Measurements from ENCODE around the gene KLHL41. TPM values are rescaled to one million over a fixed set of nuclear protein-coding genes. Genes with fewer than 3 reads are reported as not detected.

KLHL41 gene
- 1 to 10 TPM in 1 of 2 donors, under 1 TPM in 1; 0.60 to 1.1 TPM for total RNA-seq
- long read RNA-seq, donor 1 = 0 reads
- long read RNA-seq, donor 2 = 0 reads

DNA sequence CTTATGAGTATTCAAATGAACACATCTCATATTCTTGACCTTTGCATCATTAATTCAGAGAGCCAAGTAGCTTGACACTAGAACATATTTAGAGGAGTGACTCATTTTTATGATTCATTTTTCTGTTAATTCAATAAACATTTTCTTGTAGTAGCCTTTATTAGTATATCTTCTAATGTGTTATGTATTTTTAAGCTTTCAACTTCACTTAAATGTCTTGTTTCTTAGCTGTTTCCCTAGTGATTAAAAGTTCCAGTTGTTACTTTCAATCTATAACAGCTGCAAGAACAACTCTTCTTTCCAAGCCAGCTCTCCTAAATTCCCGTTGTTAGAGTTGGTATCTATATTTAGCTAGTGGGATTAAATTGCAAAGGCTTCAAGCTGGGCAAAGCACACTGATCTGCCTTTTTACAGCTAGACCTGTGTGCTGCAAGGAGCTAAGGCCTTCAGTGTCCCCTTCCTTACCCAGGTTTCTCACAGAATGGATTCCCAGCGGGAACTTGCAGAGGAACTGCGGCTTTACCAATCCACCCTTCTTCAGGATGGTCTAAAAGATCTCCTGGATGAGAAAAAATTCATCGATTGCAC, at the start of gene KLHL41:
Gene KLHL41 (plus strand): TSS at position 405 of the 588 bp plus-strand sequence. CDS start 77 bp downstream, at position 482.
- intact Hi-C loops (cut with DNase I) = no loop called here
- DNase-seq (ENCODE audit: low spot score) = no peak

DNA sequence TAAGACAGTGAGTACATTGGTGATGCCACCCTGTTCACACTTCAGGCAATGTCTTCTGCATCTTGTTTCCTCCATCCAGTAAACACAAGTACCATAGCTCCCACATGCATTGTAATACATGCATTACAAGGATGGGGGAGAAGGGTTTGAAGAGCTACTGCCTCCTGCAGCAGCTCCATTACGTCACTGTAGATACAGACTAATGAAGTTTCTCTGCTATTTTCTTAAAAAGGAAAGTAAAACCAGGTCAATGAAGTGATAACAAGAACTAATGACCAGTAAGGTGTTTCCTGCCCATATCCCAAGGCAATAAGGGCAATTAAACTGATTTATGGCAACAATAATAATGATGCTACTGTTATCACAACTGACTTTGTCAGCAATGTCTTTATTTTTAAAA, 48.4 kb upstream of the KLHL41 start:
- intact Hi-C loops (cut with DNase I) = no loop called here

DNA sequence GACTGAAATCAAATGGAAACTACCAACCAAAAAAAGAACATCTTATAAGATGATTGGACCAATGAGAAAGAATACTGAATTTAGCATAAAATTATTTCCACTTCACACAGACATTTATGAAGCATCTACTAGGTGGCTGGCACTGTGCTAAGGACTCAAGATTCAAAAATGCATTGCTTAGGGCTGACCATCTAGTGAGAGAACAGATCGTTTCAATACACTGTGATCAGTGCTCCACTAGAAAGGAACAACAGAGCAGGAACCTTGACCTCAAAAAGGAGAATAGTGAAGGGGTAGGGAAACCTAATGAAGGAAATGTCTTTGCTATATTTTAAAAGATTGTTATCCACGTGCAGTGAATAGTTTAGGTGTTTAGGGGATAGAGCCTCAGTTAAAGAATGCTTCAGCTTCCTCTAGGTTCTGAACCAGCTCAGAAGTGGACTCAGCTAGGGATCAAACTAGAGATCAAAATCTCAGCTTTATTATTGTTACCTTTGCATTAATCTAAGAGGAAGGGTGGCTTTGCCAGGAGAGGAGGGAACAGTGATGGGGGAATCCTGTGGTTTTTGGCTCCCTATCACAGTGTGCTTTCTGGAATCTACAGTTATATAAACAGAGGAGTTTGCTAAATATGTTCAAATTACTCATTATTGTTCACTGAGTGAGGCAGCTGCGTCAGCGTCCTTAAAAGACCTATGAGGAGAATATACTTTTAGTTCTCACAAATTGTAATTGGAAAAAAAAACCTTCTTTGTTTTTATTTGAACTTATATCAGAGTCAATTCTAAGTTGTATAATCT, 46.4 kb upstream of the KLHL41 start:
- no peak for DNase-seq (ENCODE audit: low spot score)
- intact Hi-C loops (cut with DNase I) = no loop called here

More for the DNA sequence above, 48.4 kb upstream of the KLHL41 start:
- no peak for DNase-seq (ENCODE audit: low spot score)

DNA sequence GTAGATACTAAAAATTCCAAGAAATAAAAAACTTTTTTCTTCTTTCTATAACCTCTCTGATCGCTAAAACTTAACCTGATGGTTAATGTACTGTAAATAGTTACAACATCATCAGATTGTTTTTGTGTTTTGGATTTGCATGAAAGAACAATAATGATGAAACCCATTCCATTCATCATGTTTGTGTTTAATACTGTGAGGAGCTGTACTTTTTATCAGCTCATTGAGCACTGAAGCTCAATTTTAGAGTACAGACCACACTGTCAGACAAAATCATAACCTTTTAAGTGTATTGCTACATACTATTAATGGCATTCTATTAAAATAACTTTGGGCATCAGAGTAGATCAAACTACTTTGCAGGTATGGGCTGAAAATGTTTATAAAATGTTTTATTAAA, 45.0 kb upstream of the KLHL41 start:
- no peak for DNase-seq (ENCODE audit: low spot score)
- intact Hi-C loops (cut with DNase I) = no loop called here

DNA sequence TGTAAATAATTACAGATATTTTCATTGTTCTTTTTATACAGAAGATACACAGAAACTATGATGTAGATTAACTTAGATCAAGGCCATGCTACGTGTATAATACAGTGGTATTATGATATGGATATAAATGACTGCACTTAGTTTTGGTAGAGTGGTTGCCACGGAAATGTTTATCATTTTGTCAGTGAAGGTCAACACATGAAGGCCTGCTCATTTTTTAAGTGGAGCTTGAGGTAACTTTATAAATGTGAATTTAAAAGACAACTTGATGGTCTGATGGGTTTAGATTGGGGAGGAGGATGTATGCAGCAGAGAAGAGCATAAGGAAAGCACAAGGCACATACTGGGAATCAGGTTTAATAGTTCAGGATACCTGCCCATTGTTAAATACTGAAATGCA, 44.6 kb upstream of the KLHL41 start:
- DNase-seq (ENCODE audit: low spot score) = no peak
- intact Hi-C loops (cut with DNase I) = no loop called here

DNA sequence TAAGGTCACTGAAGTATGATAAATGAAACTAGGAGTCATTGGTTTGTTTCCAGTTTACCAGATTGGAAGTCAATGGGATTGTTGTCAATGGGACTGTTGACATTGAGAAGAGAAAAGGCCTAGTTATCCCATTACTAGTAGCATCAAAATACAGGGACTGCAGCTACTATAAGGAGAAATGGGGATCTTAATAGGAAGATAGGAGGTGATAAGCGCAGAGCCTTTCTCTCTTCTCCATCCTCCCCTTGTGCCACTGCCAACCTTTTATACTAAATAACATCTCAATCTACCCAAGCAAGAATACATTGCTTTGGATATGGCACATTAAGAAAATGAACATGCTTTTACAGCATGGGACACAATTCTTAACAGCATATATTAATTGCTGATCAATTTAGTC, 40.7 kb upstream of the KLHL41 start:
- no peak for DNase-seq (ENCODE audit: low spot score)
- intact Hi-C loops (cut with DNase I) = no loop called here

DNA sequence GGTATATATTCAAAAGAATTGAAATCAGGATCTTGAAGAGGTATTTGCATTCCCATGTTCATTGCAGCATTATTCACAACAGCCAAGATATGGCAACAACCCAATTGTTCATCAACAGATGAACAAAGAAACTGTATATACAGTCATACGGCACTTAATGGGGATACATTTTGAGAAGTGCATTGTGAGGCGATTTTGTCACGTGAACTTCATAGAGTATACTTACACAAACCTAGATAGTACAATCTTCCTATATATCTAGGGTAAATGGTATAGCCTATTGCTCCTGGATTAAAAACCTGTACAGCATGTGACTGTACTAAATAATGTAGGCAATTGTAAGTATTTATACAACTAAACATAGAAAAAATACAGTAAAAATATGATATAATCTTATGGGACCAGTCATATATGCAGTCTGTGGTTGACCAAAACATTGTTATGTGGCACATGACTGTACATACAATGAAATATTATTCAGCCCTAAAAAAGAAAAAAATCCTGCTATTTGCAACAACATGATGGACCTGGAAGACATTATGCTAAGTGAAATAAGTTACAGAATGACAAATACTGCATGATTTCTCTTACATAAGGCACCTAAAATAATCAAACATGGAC, 39.4 kb upstream of the KLHL41 start:
- intact Hi-C loops (cut with DNase I) = loop anchor here in 1 of 2 donors (5.0 kb wide), 1 partner anchor 1797 kb away; no protein-coding TSS in a partner anchor

DNA sequence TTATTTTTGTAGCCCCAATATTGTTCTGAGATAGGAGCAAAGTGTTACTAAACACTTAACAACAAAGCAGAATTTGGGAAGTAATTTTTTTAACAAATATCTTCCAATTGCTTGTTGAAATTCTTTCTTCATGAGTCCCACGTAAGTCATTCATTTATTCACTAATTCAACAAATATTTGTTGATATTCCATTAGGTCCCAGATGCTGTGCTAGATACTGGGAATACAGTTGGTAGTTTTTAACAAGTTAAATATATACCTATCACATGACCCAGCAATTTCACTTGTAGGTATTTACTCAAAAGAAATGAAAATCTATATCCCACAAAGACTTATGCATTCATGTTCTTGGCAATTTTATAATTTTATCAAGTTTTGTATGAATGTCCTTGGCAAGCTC, 37.3 kb upstream of the KLHL41 start:
- DNase-seq (ENCODE audit: low spot score) = no peak
- intact Hi-C loops (cut with DNase I) = loop anchor here in 1 of 2 donors (5.0 kb wide), 1 partner anchor 1795 kb away; no protein-coding TSS in a partner anchor

More for the DNA sequence above, 39.4 kb upstream of the KLHL41 start:
- no peak for DNase-seq (ENCODE audit: low spot score)

DNA sequence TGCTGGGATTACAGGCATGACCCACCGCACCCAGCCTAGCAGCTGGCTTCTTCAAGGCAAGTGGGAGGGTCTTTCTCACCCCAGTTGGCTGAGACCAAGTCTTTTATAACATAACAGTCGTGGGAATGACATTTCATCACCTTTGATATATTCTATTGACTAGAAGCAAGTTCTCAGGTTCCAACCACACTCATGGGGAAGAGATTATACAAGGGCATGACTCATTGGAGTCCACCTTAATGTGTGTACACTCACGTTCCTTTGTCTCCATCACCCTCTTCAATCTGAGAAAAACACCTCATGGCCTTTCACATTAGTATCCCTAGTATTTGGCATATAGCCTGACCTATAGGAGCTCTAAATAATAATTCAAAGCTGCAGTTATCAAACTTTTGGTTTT, 33.0 kb upstream of the KLHL41 start:
- DNase-seq (ENCODE audit: low spot score) = no peak
- intact Hi-C loops (cut with DNase I) = no loop called here

DNA sequence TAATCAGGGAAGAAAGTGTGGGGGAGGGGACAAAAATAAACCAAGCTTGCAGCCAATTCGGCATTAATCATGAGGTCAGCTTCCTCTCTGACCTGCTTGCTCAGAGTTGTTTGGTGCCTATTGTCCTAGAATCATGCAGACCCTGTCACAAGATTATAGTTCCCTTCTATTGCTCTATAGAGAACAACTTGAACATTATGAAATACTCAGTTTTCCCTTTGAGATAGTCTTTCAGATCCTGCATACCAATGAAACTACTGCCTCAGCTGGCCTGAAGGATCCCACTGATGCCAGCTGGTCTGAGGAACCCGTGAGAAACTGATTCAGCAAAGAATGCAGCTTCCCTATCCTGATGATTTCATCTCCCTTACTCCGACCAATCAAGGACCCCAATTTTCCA, 31.2 kb upstream of the KLHL41 start:
- DNase-seq (ENCODE audit: low spot score) = no peak
- intact Hi-C loops (cut with DNase I) = no loop called here

DNA sequence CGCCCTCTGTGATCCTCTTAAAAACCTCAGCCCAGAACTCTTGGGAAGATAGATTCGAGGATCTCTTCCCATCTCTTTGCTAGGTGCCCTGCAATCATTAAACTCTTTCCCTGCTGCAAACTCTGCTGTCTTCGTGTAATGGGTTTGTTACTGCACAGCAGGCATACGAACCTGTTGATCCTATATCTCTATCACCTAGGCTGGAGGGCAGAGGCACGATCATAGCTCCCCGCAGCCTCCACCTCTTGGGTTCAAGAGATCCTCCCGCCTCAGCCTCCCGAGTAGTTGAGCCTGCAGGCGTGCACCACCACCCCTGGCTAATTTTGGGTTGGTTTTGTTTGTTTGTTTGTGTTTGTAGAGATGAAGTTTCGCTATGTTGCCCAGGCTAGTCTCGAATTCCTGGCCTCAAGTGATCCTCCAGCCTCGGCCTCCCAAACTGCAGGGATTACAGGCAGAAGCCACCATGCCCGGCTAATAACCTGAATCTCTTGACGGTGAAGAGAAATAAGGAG, 30.7 kb upstream of the KLHL41 start:
- intact Hi-C loops (cut with DNase I) = no loop called here
- no peak for DNase-seq (ENCODE audit: low spot score)

DNA sequence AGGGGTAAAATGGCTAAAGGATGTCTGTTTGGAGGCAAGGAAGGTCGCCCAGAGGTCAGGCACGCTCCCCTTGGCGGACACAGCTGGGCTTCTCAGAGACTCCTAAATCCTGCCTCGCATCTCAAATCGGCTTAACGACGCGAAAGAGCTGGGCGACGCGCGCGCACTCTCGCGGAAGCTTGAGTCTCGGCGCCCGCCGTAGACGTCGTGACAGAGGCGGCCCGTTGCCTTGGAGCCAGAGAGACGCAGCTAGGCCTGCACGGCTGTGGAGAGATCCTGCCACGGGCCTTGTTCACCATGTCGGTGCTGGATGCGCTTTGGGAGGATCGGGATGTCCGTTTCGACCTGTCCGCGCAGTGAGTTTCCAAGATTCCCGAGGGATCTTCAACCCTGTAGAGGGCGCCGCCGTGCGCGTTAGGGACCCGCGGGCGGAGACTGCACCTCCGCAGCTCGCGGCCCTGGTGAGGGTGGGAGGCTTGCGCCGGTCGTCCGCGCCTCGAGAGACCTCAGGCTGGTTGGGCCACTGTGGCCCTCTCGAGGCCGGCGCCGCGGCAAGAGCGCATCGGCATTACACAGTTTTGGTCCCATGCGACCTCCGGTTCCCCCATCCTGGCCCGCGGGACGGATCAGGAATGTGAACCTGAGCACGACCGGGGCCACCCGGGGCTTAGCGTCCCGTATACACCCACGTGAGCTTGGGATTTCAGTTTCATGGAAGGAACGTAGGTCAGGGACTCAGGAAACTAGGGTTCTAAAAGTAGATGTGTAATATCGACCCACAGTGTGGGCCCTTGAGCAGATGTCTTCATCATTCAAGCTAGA, 30.0 kb upstream of the KLHL41 start, which contains the start of gene BBS5:
Gene BBS5 (plus strand): TSS at position 238 of the 822 bp plus-strand sequence. CDS start 60 bp downstream, at position 298.
- DNase-seq (ENCODE audit: low spot score) = peak; percentile 96
- intact Hi-C loops (cut with DNase I) = no loop called here

DNA sequence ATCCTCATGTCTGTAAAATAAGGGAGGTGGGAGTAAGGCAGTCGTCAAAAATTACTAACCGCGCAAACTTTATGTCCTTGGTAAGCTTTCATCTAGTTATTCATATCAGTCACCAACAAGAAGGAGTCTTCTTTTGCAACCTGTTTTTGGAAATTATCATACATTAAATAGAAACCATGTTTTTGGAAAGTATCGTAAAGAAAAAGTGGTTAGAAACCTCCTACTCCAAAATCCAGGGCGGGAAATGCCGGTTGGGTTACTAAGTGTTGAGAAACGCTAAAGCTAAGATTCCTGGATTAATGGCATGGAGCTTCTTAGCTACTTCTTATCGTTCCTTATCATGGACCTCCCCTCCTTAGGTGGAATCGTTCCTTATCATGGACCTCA, 29.4 kb upstream of the KLHL41 start:
- intact Hi-C loops (cut with DNase I) = no loop called here
- no peak for DNase-seq (ENCODE audit: low spot score)

DNA sequence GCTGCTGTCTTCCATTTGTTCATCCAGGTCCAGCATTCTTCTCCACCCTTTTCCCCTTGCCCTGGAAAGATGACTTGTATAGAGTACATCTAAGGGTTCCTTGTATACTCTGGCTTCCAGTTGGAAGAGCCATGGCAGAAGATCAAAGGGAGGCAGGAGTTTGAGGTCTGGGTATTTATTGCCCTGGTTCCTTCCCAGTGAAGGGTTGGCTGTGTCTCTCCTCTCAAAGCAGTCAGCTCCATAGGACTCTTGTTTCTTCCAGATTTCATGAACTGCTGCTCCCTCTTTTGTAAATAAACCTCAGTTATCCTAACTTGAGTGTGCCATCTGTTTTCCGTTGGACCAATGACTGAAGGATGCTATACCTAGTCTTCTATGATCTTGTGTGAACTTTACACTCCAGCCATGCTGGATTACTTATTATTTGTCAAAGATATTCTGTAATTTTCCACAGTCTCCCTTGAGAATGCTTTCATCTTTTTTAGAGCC, 23.8 kb upstream of the KLHL41 start:
- intact Hi-C loops (cut with DNase I) = no loop called here
- DNase-seq (ENCODE audit: low spot score) = no peak

DNA sequence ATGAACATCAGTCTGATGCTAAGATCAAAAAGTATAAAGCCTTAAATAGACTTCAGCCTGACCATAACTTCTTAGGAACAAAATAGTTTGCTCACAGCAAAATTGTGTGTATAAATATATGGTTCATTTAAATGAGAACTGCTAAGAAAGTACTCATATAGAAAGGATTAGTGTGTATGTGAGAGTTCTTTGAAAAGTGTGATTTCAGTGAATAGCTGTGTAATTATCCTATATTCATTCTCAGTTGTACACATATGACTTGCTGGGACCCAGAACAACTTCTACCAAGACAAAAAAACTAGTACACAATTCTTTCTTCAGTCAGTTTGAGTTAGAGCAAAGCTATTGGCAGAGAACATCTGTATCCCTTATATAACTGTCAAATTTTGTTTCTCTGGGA, 23.0 kb upstream of the KLHL41 start:
- DNase-seq (ENCODE audit: low spot score) = no peak
- intact Hi-C loops (cut with DNase I) = no loop called here

DNA sequence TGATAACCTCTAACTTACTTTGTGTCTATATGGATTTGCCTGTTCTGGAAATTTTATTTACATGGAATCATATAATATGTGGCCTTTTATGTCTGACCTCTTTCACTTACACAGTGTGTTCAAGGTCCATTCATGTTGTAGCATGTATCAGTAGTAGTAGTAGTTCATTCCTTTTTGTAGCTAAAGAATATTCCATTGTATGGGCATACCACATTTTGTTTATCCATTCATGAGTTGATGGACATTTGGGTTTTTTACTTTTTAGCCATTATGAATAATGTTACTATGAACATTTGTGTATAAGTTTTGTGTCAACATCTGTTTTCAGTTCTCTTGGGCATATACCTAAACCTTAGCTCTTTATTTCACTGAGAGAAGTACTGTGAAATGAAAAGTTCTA, 18.7 kb upstream of the KLHL41 start:
- DNase-seq (ENCODE audit: low spot score) = no peak
- intact Hi-C loops (cut with DNase I) = no loop called here

DNA sequence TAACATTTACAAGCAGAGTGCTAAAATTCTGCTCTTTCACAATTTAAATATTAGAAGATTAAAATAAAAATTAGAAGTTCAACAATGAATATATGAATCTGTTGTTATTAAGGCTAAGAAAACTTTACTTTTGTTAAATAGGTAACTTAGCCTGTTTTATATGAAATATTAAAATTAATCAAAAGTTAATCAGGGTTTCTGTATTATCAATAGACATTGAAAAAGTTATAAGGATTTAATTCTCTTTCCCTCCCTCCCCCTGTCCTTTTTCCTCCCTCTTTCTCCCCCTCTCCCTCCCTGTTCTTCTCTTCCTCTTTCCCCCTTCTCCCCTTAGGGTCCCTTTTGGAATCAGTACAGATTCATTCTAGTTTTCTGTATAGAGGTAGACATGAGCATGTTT, 18.1 kb upstream of the KLHL41 start:
- intact Hi-C loops (cut with DNase I) = no loop called here
- DNase-seq (ENCODE audit: low spot score) = no peak

DNA sequence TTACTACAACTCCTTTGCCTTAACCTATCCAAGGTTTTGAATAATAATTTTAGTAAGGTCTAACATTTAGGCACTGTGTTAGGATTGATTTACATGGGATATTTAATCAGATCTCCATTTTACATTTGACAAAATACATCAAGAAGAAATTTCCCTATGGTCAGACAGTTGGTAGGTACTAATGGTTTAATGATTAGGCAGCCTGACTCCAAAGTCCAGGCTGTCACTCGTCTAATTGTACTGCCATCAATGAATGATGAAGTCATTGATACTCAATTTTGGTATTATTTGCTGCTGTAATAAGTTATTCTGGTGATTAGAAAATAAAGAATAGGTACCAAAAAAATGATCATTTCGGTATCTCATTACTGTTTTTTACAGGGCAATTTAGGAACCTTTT, 16.1 kb upstream of the KLHL41 start:
- intact Hi-C loops (cut with DNase I) = no loop called here
- no peak for DNase-seq (ENCODE audit: low spot score)

DNA sequence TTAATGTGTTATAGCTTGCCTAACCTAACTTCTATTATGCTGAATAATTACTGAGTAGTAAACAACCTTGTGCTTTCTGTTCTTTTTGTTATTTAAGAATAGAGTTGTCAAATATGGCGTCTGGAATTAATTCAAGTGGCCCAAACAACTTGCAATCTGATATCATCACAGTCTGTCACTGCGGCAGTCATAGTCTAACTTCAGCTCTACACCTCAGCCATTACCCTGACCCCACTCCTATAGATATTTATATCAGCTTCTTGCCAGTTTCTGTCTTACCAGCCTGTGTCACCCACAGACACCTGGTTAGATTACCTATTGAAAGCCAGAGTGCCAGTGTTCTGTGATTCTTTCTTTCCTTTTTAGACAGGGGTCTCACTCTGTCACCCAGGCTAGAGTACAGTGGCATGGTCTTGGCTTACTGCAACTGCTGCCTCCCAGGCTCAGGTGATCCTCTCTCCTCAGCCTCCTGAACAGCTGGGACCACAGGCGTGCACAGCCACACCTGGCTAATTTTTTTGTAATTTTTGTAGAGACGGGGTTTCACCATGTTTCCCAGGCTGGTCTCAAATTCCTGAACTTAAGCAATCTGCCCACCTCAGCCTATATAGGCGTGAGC, 14.1 kb upstream of the KLHL41 start:
- intact Hi-C loops (cut with DNase I) = no loop called here

More for the DNA sequence above, 14.1 kb upstream of the KLHL41 start:
- DNase-seq (ENCODE audit: low spot score) = no peak

Measured in posterior vena cava (tissue), 2 donors.